ENCODE measurements around the gene ATRN. TPM values are rescaled to one million over a fixed set of nuclear protein-coding genes. Genes with fewer than 3 reads are reported as not detected.
"Not testable (repeated sequence)": the region's sequence is repeated elsewhere in the genome, so short reads cannot be mapped to it uniquely, and the experiment has no call there.

Gene ATRN
- total and polyA plus RNA-seq, 4 donors = 8.4 to 104 (median 46.0) TPM

DNA sequence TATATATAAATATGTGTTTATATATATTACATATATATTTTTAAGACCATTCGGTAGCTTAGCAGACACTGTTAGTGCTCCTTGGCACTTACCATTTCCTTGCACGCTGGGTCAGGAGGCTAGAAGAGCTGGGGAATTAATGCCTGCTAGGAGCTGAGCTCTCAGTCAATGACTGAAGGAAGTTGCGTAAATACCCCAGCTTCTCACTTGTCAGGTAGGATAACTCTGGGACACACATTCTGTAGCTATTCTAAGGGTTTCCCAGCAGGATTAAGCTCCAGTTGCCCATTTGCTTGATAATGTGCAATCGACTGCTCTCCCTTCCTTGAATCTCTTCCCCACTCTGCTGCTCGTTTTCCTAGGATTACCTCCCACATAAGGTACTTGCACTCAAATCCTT lies 47.7 kb upstream of the ATRN start:
- TF ChIP-seq SP1 (IDR thresholded peaks at IDR 0.05) (no peak), FOXA2 (IDR thresholded peaks at IDR 0.05) (no peak), TAF1 (conservative IDR thresholded peaks at IDR 0.05) (no peak), JUND (IDR thresholded peaks at IDR 0.05) (no peak), RXRA (IDR thresholded peaks at IDR 0.05) (no peak), YY1 (IDR thresholded peaks at IDR 0.05) (no peak), FOXA1 (IDR thresholded peaks at IDR 0.05) (no peak), HNF4A (conservative IDR thresholded peaks at IDR 0.05) (no peak), RAD21 (IDR thresholded peaks at IDR 0.05) (no peak), HNF4G (IDR thresholded peaks at IDR 0.05) (no peak)
- TF ChIP-seq, protein P1, sequence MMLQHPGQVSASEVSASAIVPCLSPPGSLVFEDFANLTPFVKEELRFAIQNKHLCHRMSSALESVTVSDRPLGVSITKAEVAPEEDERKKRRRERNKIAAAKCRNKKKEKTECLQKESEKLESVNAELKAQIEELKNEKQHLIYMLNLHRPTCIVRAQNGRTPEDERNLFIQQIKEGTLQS (IDR thresholded peaks at IDR 0.05) = no peak
- TF ChIP-seq, protein P2, sequence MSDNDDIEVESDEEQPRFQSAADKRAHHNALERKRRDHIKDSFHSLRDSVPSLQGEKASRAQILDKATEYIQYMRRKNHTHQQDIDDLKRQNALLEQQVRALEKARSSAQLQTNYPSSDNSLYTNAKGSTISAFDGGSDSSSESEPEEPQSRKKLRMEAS (IDR thresholded peaks at IDR 0.05) = no peak
- TF ChIP-seq, protein P3, sequence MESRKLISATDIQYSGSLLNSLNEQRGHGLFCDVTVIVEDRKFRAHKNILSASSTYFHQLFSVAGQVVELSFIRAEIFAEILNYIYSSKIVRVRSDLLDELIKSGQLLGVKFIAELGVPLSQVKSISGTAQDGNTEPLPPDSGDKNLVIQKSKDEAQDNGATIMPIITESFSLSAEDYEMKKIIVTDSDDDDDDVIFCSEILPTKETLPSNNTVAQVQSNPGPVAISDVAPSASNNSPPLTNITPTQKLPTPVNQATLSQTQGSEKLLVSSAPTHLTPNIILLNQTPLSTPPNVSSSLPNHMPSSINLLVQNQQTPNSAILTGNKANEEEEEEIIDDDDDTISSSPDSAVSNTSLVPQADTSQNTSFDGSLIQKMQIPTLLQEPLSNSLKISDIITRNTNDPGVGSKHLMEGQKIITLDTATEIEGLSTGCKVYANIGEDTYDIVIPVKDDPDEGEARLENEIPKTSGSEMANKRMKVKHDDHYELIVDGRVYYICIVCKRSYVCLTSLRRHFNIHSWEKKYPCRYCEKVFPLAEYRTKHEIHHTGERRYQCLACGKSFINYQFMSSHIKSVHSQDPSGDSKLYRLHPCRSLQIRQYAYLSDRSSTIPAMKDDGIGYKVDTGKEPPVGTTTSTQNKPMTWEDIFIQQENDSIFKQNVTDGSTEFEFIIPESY (IDR thresholded peaks at IDR 0.05) = no peak
- DNase-seq (ENCODE audit: low spot score) = no peak
- Histone ChIP-seq H3K4me3 (ENCODE audit: low read depth in 1 of 3, low read length in 3 of 3) (no peak overlapping the region), H3K4me1 (ENCODE audit: control insufficient read depth in 4 of 4, insufficient read depth in 4 of 4, low read length in 3 of 4) (no peaks in the 10 kb centered on the region), H3K9me3 (ENCODE audit: control insufficient read depth in 4 of 4, low read length in 3 of 4) (no peaks in the 10 kb centered on the region), H3K9ac (ENCODE audit: low read depth in 1 of 2, low read length in 2 of 2) (no peak overlapping the region), H3K27ac (ENCODE audit: low read depth in 1 of 2, low read length in 2 of 2) (no peak overlapping the region), H3K27me3 (ENCODE audit: control insufficient read depth in 4 of 4, insufficient read depth in 4 of 4, low read length in 3 of 4) (no peaks in the 10 kb centered on the region), H3K36me3 (ENCODE audit: control insufficient read depth in 4 of 4, insufficient read depth in 3 of 4, low read depth in 1 of 4, low read length in 3 of 4) (no peaks in the 10 kb centered on the region)
- WGBS = 82% methylated on average over 5 of the region's 5 CpGs

DNA sequence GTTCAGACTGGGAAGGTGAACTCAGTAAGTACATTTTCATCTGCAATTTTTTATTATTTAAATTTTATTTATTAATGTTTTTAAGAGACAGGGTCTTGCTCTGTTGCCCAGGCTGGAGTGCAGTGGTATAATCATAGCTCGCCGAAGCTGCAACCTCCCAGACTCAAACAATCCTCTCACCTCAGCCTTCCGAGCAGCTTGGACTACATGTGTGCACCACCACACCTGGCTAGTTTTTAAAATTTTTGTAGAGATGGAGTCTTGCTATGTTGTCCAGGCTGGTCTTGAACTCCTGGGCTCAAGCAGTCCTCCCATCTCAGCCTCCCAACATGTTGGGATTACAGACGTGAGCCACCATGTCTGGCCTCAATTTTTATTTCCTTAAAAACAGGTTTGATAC lies 44.1 kb upstream of the ATRN start:
- 94% methylated on average over 4 of the region's 4 CpGs for WGBS
- H3K9me3 ChIP-seq (ENCODE audit: control insufficient read depth in 4 of 4, low read length in 3 of 4); H3K4me3 ChIP-seq (ENCODE audit: low read depth in 1 of 3, low read length in 3 of 3); H3K9ac ChIP-seq (ENCODE audit: low read depth in 1 of 2, low read length in 2 of 2); H3K4me1 ChIP-seq (ENCODE audit: control insufficient read depth in 4 of 4, insufficient read depth in 4 of 4, low read length in 3 of 4); H3K27me3 ChIP-seq (ENCODE audit: control insufficient read depth in 4 of 4, insufficient read depth in 4 of 4, low read length in 3 of 4); DNase-seq (ENCODE audit: low spot score); H3K27ac ChIP-seq (ENCODE audit: low read depth in 1 of 2, low read length in 2 of 2); H3K36me3 ChIP-seq (ENCODE audit: control insufficient read depth in 4 of 4, insufficient read depth in 3 of 4, low read depth in 1 of 4, low read length in 3 of 4): not testable (repeated sequence)

DNA sequence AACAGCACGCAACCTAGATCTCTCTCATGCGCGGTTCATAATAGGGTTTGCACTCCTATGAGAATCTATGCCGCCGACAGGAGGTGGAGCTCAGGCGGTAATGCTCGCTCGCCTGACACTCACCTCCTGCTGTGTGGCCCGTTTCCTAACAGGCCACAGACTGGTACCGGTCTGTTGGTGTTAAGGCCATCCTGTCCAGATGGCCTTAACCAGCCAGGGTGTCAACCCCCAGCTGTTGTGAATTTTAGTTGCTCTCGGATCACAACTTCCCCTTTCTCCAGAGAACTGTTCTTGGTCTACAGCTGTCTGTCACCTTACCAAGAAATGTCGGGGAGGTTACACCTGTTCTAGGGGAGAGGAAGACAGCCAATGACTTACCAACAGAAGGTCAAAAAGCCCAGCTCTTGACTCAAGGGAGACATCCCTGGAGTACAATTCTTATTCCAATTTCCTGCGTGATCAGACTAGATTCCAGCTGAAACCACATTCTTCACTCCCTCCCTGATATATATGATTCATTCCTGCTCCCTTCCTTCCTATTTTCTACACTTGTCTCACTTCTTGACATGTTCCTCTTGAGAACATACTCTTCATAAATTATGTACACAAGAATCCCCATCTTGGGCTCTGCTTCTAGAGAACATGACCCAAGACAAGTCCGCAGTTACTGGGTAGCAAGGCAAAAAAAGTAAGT lies 40.3 kb upstream of the ATRN start:
- Histone ChIP-seq H3K9me3 (ENCODE audit: control insufficient read depth in 4 of 4, low read length in 3 of 4) (no peaks in the 10 kb centered on the region), H3K27ac (ENCODE audit: low read depth in 1 of 2, low read length in 2 of 2) (no peak overlapping the region), H3K36me3 (ENCODE audit: control insufficient read depth in 4 of 4, insufficient read depth in 3 of 4, low read depth in 1 of 4, low read length in 3 of 4) (no peaks in the 10 kb centered on the region), H3K4me1 (ENCODE audit: control insufficient read depth in 4 of 4, insufficient read depth in 4 of 4, low read length in 3 of 4) (no peaks in the 10 kb centered on the region), H3K9ac (ENCODE audit: low read depth in 1 of 2, low read length in 2 of 2) (no peak overlapping the region), H3K27me3 (ENCODE audit: control insufficient read depth in 4 of 4, insufficient read depth in 4 of 4, low read length in 3 of 4) (no peaks in the 10 kb centered on the region), H3K4me3 (ENCODE audit: low read depth in 1 of 3, low read length in 3 of 3) (no peak overlapping the region)
- no peak for DNase-seq (ENCODE audit: low spot score)
- 89% methylated on average over 14 of the region's 14 CpGs for WGBS
- TF ChIP-seq TAF1 (conservative IDR thresholded peaks at IDR 0.05) (no peak), GABPA (IDR thresholded peaks at IDR 0.05 in 1 of 2, conservative IDR thresholded peaks at IDR 0.05 in 1 of 2) (no peak), FOXA2 (IDR thresholded peaks at IDR 0.05) (no peak), YY1 (IDR thresholded peaks at IDR 0.05) (no peak), HNF4G (IDR thresholded peaks at IDR 0.05) (no peak), FOXA1 (IDR thresholded peaks at IDR 0.05) (no peak), RXRA (IDR thresholded peaks at IDR 0.05) (no peak), NR2F2 (IDR thresholded peaks at IDR 0.05) (no peak), SP1 (IDR thresholded peaks at IDR 0.05) (no peak)
- TF ChIP-seq, protein P2 (IDR thresholded peaks at IDR 0.05) = no peak
- TF ChIP-seq, protein P4, sequence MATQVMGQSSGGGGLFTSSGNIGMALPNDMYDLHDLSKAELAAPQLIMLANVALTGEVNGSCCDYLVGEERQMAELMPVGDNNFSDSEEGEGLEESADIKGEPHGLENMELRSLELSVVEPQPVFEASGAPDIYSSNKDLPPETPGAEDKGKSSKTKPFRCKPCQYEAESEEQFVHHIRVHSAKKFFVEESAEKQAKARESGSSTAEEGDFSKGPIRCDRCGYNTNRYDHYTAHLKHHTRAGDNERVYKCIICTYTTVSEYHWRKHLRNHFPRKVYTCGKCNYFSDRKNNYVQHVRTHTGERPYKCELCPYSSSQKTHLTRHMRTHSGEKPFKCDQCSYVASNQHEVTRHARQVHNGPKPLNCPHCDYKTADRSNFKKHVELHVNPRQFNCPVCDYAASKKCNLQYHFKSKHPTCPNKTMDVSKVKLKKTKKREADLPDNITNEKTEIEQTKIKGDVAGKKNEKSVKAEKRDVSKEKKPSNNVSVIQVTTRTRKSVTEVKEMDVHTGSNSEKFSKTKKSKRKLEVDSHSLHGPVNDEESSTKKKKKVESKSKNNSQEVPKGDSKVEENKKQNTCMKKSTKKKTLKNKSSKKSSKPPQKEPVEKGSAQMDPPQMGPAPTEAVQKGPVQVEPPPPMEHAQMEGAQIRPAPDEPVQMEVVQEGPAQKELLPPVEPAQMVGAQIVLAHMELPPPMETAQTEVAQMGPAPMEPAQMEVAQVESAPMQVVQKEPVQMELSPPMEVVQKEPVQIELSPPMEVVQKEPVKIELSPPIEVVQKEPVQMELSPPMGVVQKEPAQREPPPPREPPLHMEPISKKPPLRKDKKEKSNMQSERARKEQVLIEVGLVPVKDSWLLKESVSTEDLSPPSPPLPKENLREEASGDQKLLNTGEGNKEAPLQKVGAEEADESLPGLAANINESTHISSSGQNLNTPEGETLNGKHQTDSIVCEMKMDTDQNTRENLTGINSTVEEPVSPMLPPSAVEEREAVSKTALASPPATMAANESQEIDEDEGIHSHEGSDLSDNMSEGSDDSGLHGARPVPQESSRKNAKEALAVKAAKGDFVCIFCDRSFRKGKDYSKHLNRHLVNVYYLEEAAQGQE (IDR thresholded peaks at IDR 0.05) = no peak
- TF ChIP-seq, protein P5, sequence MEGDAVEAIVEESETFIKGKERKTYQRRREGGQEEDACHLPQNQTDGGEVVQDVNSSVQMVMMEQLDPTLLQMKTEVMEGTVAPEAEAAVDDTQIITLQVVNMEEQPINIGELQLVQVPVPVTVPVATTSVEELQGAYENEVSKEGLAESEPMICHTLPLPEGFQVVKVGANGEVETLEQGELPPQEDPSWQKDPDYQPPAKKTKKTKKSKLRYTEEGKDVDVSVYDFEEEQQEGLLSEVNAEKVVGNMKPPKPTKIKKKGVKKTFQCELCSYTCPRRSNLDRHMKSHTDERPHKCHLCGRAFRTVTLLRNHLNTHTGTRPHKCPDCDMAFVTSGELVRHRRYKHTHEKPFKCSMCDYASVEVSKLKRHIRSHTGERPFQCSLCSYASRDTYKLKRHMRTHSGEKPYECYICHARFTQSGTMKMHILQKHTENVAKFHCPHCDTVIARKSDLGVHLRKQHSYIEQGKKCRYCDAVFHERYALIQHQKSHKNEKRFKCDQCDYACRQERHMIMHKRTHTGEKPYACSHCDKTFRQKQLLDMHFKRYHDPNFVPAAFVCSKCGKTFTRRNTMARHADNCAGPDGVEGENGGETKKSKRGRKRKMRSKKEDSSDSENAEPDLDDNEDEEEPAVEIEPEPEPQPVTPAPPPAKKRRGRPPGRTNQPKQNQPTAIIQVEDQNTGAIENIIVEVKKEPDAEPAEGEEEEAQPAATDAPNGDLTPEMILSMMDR (IDR thresholded peaks at IDR 0.05; ENCODE audit: low read depth, low read length, missing input control) = no peak
- TF ChIP-seq, protein P3 (IDR thresholded peaks at IDR 0.05) = no peak

Data from liver (tissue), 9 donors.